Fibroblast of peridontal ligament (primary cell): Measurements from ENCODE around the gene TOE1.
A peak's percentile ranks its signal among the peaks of the same experiment; 100 is the strongest.
"Not testable (repeated sequence)": the region's sequence is repeated elsewhere in the genome, so short reads cannot be mapped to it uniquely, and the experiment has no call there.

ENCODE experiments used
- DNase-seq: peaks from one replicate; pipeline ENCODE4 v3.0.0-alpha.2; 2010; ENCODE audit errors: extremely low read depth

Gene TOE1

GRCh38 chr1:45355683-45356082, 15.7 kb downstream of the TOE1 start:
- DNase-seq: no peak

GRCh38 chr1:45356186-45356585, 16.2 kb downstream of the TOE1 start:
- DNase-seq: no peak

DNA sequence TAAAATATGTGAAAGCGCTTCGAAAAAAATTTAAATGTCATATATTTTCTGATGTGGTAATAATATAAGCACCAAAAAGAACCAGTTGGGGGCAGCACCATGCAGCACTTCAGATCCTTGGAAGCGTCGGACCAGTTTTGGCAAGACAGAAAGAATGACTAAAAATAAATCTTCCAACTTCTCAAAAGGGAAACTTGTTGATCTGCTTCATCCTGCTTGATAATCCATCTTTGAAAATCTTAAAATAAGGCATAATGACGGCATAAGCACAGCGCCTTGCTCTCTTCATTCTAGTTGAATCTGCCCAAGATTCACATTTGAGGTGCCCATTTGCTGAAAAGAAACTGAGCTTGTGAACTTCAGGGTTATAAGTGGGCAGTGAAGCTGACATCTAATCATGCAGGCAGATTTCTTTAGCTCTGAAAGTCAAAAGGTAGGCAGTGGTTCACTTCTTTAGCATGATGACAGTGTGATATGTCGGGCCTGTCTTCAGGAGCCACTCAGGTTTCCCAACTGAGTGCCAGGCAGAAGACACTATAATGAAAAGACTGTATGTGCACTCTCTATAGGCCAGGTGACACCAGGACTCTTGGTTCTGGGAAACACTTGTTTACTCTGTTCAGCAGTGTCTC, 20.0 kb downstream of the TOE1 start:
- peak; percentile 90 for DNase-seq

DNA sequence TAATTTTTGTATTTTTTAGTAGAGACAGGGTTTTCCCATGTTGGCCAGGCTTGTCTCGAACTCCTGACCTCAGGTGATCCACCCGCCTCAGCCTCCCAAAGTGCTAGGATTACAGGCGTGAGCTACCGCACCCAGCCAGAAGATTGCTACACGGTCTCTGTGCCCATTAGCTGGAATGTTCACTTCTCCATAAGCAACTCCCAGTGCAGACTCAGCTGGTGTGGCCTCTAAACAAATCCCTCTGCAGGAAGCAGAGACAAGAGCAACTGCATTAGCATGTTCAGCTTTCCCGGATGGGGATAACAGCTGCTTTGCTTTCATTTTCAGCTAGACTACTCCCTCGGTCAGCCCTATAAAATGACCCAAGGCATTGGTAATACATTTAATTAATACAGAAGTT, 21.0 kb downstream of the TOE1 start:
- DNase-seq: peak; percentile 84

GRCh38 chr1:45364294-45364693, 24.3 kb downstream of the TOE1 start:
- DNase-seq: no peak

GRCh38 chr1:45365051-45365450, 25.1 kb downstream of the TOE1 start:
- no peak for DNase-seq

DNA sequence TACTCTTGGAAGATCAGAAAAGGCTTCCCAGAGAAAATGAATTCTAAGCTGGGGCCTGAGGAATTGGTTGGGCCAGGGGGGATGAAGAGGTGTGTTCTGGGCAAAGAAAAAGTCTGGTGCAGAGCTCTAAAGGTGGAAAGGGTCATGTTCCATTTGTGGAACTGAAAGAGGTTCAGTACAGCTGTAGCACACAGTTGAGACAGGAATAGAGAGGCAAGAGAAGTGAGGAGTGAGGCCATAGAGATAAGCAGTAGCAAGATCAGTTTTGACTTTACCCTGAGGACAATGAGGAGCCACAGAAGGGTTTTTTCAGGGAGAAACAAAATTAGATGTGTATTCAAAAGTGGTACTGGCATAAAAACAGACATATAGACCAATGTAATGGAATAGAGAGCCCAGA, 30.6 kb downstream of the TOE1 start:
- DNase-seq: no peak

DNA sequence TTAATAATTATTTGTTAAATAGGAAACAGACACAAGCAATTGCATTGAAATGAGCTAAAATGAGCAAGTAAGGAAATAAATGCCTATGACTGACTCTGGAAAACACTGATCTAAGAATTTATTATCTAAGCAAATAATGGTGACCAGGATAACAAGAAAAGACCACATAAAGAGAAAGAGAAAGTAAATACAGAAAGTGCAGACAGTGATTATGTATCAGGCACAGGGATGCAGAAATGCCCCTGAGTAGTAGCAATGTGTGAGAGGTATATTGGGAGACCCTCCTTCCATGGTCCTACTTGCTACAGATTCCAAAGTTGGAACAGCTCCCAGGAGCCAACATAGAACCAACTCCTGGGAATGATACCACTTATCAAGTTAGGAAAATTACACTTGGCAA, 33.6 kb downstream of the TOE1 start:
- DNase-seq: no peak

GRCh38 chr1:45375104-45376090, 35.4 kb downstream of the TOE1 start:
- DNase-seq: peak; percentile 73

DNA sequence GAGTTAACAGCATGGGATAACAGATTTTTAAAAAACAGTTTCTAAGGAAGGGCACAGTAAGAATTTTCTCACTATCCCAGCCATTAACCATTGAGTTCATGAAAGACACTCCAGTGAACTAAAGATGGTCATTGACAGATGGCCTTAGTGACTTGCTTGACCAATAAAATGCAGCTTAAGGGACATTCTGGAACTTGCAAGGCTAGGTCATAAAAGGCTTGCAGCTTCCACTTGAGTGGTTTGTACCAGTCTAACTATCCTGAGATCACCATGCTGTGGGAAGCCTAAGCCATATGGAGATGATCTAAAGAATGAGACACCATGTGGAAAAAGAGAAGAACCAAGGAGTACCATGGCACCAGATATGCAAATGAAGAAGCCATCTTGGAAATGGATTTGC, 38.2 kb downstream of the TOE1 start:
- no peak for DNase-seq

- DNase-seq: no peak
Measured at GRCh38 chr1:45379524-45379923, 39.6 kb downstream of the TOE1 start.

DNA sequence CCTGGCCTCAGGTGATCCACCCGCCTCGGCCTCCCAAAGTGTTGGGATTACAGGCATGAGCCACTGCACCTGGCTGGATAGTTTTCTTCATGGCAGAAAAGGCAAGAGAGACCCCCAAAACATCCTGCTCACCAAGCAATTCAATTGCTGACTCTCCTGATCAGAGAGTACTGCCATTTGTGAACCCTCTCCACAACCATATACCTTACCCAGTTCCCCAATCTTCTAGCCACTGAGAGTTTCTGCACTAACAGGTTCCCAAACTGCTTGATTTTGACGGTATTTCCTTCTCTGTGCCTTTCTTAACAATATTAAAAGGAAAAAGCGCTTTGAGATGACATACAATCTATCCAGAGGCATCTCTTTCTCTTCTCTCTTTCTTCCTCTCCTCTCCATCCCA, 40.2 kb downstream of the TOE1 start:
- DNase-seq: no peak

- DNase-seq: no peak
Measured at GRCh38 chr1:45380730-45381129, 40.8 kb downstream of the TOE1 start.

- no peak for DNase-seq
Measured at GRCh38 chr1:45381243-45381642, 41.3 kb downstream of the TOE1 start.

- no peak for DNase-seq
Measured at GRCh38 chr1:45383191-45383590, 43.2 kb downstream of the TOE1 start.

- DNase-seq: not testable (repeated sequence)
Measured at GRCh38 chr1:45384213-45384612, 44.2 kb downstream of the TOE1 start.

- no peak for DNase-seq
Measured at GRCh38 chr1:45385302-45385701, 45.3 kb downstream of the TOE1 start.

GRCh38 chr1:45386219-45386618, 46.2 kb downstream of the TOE1 start:
- DNase-seq: no peak
